Caki2 (cell line): ENCODE measurements around the gene BPHL. TPM values are rescaled to one million over a fixed set of nuclear protein-coding genes. Genes with fewer than 3 reads are reported as not detected.
"Not testable (repeated sequence)": the region's sequence is repeated elsewhere in the genome, so short reads cannot be mapped to it uniquely, and the experiment has no call there.

ENCODE experiments used
- DNase-seq: peaks from one replicate; pipeline ENCODE4 v3.0.0-alpha.2; 2015; ENCODE audit warnings: low read depth
- in situ Hi-C: cut with HindIII; loops from 2 replicates; pipeline ENCODE4 v1.10.0; 2016; ENCODE audit warnings: low sequenced_read_pairs, low pct_unique_long_range_greater_than_20kb, mixed read lengths
- total RNA-seq: library from RNA; depleted of rRNA; stranded (reverse); fragments of >200 nt; shearing (Covaris generic); gene quantifications from 2 replicates; pipeline ENCODE4 v1.2.3, GENCODE V29; 2014; ENCODE audit warnings: low replicate concordance

BPHL gene
- total RNA-seq, 1 experiment from 2014 or later, result 35.9 TPM

GRCh38 chr6:3117912-3118352, 579 bp upstream of the BPHL start:
- in situ Hi-C loops, result no loop called here
- no peak for DNase-seq

GRCh38 chr6:3119040-3119723, 671 bp downstream of the BPHL start:
- DNase-seq, result no peak
- in situ Hi-C loops, result no loop called here

GRCh38 chr6:3120765-3121089, 2.2 kb downstream of the BPHL start:
- in situ Hi-C loops, result no loop called here
- DNase-seq, result no peak

- no peak for DNase-seq
- in situ Hi-C loops, result no loop called here
Observed at GRCh38 chr6:3122823-3123182, 4.3 kb downstream of the BPHL start.

DNA sequence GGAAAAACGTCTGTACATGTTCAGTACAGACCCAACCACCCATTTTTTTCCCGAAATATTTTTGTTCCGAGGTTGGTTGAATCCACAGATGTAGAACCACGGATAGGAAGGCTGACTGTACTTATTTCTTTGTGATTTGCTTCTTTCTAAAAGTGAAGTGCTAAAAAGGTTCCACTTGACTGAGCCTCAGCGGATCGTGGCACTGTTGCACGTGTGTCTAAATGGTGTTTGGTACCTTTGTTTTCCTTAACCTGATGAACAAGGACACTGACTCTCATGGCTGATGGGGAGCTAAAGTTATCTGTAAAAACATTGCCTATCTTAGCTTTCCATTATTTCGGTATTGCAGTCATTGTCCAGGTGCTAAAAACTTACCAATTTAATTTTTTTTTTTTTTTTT, 6.2 kb downstream of the BPHL start:
- in situ Hi-C loops, result no loop called here
- DNase-seq, result no peak

DNA sequence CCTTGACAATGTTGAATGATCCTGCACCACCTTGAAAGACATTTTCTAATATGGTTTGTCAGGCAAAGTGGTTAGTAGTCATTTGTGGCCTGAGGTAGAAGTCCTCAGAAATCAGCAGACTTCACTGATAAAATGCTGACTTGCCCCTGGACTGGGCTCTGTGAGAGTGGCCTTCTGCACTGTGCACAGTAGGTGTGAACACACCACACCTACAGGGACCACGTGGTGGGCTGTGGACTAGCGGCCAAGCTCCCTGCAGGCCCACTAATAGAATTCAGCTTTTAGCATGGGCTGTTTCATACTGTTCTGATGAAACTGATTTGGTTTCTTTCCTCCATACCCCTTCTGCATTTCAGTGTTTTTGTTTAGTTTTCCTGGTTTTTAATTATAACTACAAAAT, 7.3 kb downstream of the BPHL start:
- no peak for DNase-seq
- in situ Hi-C loops, result no loop called here

- in situ Hi-C loops, result no loop called here
- DNase-seq, result no peak
Observed at GRCh38 chr6:3128356-3129108, 10.0 kb downstream of the BPHL start.

- no peak for DNase-seq
- in situ Hi-C loops, result no loop called here
Observed at GRCh38 chr6:3131695-3132094, 13.2 kb downstream of the BPHL start.

GRCh38 chr6:3133515-3133914, 15.0 kb downstream of the BPHL start:
- no peak for DNase-seq
- in situ Hi-C loops, result no loop called here

DNA sequence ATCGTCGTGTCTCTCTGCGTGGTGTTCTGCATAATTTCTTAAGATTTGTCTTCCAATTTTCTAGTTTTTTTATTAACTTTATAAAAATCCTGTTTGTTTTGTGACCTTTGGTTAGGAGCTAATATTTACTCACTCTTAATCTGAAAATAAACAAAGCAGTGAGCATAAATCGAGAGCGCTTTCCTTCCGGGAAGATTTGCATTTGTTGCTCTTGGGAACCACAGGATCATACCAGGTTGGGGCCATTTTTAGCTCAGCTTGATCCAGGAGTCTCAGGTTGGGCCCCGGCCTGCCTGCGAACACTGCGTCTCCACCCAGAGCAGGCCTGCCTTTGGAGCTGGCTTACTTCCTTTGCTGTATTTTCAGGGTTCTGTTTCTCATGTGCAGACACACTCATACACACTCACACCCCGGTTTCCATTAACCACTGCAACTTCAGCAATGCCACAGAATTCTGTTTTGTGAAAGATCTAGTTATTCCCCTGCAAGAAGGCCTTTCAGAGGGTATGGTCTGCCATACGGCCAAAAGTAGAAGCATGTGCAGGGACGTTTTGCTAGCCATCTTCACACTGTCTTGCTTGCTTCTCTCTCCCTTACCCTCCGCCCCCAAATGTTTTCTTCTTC, 17.3 kb downstream of the BPHL start:
- DNase-seq, result no peak
- in situ Hi-C loops, result no loop called here

DNA sequence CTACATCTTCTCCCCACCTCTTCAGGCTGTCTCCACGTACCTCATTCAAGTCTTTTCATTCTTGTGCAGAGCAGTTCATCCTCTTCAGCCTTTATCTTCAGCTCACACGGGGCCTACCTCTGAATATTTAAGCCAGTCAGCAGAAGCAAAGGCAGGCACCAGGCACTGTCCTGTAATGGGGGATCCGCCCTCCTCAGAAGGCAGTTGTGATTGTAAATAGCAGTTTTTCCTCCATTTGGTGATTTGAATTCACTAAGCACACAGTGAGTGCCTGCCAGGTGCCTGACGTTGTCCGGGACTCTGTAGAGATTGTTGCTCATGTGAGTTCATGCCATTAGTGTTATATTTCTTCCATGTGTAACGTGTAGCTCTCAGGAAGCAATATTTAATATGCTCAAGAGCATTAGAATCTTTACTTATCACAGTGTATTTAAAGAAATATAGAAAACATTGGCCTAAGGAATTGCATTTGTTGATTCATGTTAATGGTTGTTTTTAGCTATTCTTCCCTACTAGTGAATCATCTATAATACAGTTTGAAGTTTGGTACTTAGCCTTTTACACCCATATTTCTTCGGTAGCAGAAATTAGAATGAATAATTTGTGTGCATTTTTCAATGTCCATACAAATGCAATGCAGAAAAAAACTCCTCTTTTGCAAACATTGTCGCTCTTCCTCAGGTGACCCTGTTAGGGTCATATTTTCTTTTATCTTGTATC, 17.9 kb downstream of the BPHL start:
- no peak for DNase-seq

GRCh38 chr6:3137057-3137777, 18.7 kb downstream of the BPHL start:
- in situ Hi-C loops, result no loop called here
- DNase-seq, result no peak

More for the DNA sequence above, 17.9 kb downstream of the BPHL start:
- in situ Hi-C loops, result no loop called here

GRCh38 chr6:3137873-3138272, 19.4 kb downstream of the BPHL start:
- DNase-seq, in situ Hi-C loops: not testable (repeated sequence)

GRCh38 chr6:3138341-3138740, 19.8 kb downstream of the BPHL start:
- in situ Hi-C loops, result no loop called here
- DNase-seq, result no peak

GRCh38 chr6:3139090-3139903, 20.8 kb downstream of the BPHL start:
- in situ Hi-C loops, result no loop called here
- DNase-seq, result peak; percentile 42

DNA sequence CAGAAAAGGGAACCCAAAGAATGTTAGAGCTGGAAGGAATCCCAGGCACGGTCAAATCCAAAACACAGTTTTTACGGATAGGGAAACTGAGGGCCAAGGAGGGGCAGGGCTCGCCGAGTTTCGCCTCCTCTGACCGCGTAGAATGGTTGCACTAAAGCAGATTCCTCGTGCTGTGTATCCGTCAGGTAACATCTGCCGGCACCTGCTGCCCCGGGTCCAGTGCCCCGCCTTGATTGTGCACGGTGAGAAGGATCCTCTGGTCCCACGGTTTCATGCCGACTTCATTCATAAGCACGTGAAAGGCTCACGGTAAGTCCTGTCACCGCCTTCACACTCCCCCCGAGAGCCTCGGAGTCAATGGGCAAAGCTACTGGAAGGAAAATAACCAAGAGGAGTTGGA, 21.7 kb downstream of the BPHL start:
- no peak for DNase-seq
- in situ Hi-C loops, result no loop called here

DNA sequence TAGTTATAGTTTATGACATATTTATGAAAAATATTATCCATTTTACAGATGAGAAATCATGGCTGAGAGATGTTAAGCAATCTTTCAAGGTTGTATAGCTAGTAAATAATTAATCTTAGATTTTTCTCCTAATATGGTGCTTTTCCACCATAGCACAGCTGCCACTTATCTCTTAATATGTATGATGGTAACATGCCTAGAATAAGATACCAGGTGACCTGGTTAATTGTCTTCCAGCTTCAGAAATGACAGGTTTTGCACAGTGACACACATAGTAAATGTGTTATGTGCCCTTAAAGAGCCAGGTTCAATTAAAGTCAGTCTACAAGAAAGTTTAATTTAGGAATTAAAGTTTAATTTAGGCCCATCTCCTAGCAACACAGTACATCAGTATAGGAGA, 24.0 kb downstream of the BPHL start:
- no peak for DNase-seq
- in situ Hi-C loops, result no loop called here

DNA sequence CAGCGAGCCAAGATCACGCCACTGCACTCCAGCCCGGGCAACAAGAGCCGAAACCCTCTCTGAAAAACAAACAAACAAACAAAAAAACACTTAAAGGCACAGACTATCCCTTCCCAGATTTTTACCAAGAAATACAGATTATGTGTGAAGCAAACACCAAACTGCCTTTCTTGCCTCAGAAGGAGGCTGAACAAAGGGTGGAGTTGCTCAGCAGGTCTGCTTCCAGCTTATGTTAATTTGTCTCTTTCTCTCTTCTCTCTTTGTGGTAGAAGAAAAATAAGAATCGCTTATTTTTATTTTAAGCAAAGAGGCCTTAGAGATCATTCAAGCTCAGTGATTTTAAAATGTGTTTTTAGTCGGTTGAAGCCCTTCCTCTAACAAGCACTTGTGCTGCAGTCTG, 24.6 kb downstream of the BPHL start:
- DNase-seq, result no peak
- in situ Hi-C loops, result no loop called here
